ENCODE data around the gene MAP1LC3C.

The MAP1LC3C gene

DNA sequence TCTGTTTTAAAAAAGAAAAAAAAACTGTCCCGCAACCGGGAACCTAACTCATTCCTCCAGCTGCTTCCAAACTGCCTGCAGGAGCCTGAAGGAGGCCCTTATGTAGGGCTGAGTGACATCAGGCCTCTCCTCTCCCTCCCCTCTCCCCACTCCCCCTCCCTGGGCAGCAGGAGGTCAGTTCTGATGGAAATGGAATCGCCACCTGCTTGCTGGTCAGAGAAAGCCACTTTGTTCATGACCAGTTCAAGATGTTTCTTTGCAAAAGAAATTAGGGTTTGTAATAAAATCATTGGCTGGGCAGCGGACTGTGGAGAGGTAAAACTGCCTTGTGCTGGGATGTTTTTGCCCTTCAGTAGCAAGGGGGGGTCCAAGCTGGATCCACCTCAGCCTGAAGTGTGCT is at the start of gene MAP1LC3C:
Gene MAP1LC3C, minus strand, starts transcription at position 73 of the 400 bp plus-strand sequence. CDS start 90 bp downstream, outside the sequence.
- DNase-seq, result no peak

DNA sequence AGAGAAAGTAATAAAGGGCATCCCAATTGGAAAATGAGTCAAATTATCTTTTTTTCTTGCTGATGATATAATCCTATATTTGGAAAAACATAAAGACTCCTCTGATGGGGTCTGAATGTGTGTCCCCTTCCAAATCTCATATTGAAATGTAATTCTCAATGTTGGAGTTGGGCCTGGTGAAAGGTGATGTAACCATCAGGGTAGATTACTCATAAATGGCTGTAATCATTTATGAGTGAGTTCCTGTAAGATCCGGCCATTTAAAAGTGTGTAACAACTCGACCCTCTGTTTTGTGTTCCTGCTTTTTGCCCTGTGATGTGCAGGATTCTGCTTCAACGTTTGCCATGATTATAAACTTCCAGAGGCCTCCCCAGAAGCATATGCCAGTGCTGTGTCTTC is 44.3 kb upstream of the MAP1LC3C start:
- no peak for DNase-seq

DNA sequence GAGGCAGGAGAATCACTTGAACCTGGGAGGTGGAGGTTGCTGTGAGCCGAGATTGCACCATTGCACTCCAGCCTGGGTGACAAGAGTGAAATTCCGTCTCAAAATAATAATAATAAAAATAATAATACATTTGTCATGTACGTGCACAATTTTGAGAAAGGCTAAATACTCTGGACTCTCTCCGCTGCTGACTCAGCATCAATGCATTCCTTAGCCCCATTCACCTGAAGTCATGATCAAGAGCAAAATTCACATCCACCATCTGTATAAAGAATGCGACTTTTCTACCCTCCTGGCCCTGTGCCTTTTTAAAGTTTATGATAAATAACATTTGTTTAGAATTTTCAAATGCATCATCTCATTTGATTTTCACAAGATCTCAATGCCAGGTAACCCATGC is 35.5 kb upstream of the MAP1LC3C start:
- DNase-seq, result no peak

DNA sequence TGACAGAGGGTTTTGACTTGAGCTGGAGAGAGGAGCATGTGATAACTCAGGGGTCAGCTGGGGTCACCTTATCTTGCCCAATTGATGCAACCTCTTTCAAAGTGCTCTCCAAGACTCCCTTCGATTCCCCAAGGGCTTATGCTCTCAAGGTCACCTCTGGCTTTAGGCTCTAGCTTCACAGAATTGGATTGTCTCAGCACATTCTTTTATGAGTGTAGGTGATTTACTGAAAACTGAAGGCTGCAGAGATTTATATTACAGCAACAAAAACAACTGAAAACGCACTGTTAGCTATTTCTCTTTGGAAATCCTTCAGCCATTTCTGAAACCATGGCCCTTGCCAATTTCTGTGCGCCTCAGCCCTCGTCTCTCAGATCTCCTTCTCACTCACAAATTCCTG is 34.5 kb upstream of the MAP1LC3C start:
- no peak for DNase-seq

DNA sequence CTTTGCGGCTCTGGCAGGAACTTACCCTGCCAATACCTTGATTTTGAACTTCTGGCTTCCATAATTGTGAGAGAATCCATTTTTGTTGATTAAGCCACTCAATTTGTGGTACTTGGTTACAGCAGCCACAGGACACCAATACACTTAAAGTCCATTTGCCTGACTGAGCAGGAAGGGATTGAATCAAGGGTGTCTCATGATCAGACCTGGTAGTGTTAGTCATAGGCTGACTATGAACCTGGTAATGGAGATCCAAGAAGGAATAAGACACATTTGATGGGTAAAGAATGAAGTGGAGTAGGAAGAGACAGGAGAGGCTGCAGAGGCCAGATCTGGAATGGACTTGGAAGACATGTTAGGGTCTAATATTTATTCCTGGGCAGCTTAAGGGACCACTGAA is 31.2 kb upstream of the MAP1LC3C start:
- DNase-seq, result no peak

DNA sequence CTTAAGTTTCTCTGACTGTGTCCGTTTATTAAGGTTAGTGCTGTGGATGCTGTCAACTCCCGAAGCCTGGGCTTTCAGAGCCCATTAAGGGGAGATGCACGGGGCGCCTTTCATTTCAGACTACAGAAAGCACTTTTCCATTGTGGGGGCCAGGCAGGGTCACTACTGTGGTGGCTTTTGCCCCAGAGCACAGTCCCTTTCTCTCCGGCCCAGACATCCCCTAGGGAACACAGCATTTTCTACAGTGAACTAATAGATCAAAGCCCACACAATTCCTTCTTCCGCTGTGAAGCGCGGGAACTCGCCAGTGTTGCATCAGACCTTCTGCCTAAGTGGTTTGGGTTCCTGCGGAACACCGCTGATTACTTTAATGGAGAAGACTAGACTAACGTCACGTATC is 26.8 kb upstream of the MAP1LC3C start:
- no peak for DNase-seq

DNA sequence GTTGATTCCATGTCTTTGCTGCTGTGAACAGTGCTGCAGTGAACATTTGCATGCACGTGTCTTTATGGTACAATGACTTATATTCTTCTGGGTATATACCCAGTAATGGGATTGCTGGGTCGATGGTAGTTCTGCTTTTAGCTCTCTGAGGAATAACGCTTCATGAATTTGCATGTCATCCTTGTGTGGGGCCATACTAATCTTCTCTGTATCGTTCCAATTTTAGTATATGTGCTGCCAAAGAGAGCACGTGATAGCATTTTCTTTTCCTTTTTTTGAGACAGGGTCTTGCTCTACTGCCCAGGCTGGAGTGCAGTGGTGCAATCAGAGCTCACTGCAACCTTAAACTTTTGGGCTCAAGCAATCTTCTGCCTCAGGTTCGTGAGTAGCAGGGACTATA is 24.9 kb upstream of the MAP1LC3C start:
- no peak for DNase-seq

DNA sequence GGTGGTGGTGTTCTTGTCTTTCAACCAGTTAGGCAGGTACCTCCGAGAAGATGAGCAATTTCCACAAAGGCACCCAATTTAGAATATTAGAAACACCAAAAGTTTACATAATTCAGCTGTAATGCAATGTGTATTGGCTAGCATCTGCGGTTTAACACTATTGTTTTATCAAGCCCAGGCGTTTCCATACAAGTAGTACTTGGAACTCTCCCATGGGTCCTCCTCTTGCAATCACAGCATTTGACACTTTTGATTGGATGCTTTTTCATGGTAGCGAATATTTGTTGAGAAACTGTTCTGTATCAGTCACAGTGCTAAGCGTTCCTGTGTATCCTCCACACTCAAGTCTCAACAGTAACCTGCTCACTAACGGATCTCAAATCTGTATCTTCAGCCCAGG is 20.1 kb upstream of the MAP1LC3C start:
- DNase-seq, result no peak

DNA sequence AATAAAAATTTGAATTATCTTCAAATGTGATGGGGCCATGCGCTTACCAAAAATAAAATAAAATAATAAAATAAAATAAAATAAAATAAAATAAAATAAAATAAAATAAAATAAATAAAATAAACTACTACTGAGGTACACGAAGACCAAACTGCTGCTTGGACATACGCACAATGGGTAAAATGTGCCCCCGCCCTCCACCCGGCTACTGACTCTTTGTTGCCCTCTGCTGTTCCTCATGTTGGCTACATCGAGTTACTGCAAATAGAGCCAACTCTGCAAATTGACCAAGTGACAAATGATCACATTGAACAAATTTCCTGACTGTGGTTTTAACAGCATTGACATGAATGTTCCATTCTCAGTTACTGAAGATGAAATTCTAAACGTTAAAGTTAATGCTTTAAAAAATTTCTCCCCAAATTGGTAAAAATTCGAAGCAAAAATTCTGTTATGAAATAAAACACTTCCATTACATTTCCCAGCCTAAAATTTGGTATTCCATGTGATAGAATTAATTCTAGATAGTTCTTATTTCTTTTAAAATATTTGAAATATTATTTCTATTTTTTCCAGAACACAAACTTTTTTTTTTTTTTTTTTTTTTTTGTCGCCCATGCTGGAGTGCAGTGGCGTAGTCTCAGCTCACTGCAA is 18.8 kb upstream of the MAP1LC3C start:
- peak; percentile 73 for DNase-seq

DNA sequence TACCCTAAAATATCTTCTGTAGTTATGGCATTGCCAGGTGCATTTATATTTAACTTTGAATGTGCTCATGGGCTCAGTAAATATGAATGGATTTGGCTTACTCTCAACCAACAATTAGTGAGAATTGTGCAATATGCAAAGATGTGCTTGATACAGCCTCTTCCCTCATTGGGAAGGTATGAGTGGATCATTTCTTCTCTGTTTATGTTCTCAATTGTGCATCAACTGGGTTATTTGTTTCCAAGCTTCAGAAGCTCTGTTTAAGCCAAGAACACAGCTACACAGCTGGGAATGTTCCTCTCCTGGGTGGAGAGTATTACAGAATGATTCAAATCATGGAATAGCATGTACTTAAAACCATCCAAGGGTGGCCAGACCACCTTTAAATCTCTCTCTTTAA is 17.6 kb upstream of the MAP1LC3C start:
- DNase-seq, result no peak

DNA sequence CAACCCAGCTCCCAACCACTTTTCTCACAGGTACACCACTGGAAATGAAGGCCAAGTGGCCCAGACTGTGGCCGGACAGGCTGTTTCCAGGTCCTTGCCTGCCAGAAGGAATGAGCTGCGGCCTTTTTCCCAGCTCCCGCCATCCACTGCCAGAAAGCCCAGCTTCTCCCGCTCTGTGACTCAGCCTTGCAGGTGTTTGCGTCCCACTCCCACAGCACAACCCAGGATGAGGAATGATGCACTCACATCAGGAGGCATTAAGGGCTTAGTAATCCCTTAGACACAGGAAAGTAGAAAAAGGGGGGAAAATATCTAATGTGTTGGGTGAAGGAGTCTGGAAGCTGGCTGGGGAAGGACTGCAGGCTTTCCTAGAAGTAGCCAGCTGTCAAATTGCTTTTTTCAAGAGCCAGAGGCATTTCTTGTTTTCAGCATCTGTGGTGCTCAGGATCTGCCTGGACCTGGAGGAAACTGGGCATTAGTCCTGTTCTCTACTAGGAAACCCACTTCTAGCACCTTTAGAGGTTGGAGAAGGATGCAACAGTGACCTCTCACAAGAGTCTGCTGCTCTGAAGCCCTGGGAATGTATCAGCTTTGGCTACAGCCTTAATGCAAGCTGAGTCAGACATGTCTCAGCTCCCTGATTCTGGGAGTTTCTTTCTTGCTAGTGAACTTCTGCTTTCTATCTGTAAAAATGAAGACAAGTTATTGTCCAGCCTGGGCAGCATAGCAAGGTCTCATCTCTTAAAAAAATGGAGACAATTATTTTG is 13.2 kb upstream of the MAP1LC3C start:
- no peak for DNase-seq

DNA sequence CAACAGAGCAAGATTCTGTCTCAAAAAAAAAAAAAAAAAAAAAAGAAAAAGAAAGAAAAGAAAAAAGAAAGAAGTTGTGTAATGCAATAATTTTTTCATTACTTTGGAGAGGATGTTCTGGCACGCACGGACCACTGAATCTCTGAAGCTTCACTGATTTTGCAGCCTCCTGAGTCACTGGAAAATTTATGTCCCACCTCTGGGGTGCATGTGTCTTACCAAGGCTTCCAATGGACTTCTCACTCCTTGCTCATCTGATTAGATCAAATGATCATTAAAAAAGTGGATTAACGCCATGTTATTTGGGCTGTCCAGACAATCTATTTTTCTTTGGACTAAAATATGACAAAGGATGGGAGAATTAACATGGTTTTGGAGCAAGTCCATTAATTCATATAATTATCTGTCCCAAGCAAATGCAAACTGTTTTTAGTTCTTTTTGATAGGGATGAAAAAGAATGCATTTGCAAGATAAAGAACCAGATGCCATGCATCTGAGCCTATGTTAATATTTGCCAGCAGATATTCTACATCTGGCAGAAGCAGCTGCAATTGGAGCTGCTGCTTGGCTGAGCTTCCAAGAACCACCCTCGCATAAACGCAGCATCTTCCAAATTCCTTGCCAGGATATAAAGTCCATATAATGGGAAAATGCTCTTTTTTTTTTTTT is 10.1 kb upstream of the MAP1LC3C start:
- no peak for DNase-seq

DNA sequence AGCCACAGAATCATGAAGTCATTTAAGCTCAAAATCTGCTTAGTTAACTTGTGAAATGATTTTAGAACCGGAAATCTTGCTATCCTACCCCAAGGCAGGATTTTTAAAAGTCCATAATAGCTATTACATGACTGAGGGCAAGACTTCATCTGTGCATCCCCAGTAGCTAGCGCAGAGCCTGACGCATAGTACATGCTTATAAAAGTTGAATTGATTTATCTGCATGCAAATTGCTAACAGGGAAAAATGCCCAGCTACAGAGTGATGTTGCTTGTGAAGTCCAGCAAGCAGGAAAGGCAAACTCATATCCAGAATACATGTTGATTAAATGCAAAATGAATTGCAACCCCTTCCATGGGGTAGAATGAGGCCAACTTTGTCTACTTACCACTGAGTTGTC is 8.1 kb upstream of the MAP1LC3C start:
- DNase-seq, result no peak

DNA sequence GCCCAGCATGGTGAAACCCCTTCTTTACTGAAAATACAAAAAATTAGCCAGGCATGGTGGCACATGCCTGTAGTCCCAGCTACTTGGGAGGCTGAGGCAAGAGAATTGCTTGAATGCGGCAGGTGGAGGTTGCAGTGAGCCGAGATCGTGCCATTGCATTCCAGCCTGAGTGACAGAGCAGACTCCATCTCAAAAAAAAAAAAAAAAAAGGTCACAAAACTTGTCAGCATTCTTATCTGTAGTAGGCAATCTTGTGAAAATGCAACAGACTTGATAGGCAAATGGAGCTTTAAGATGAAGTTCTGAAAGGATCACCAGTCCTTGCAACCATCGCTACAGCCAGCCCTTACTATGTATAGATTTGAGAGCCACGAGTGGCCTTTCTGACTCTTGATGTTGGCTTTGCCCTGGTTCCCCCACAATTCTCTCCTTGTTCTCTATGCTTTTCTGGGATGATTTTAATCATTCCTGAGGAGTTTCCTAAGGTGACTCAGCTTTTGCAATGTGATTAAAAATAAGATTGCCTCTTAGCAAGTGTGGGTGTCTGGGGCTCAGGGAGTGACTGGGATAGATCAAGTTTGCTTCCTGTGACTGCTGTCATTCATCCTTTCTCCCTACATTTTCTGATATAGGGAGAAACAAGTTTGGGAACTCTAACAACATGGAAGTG is 7.1 kb upstream of the MAP1LC3C start:
- DNase-seq, result no peak

DNA sequence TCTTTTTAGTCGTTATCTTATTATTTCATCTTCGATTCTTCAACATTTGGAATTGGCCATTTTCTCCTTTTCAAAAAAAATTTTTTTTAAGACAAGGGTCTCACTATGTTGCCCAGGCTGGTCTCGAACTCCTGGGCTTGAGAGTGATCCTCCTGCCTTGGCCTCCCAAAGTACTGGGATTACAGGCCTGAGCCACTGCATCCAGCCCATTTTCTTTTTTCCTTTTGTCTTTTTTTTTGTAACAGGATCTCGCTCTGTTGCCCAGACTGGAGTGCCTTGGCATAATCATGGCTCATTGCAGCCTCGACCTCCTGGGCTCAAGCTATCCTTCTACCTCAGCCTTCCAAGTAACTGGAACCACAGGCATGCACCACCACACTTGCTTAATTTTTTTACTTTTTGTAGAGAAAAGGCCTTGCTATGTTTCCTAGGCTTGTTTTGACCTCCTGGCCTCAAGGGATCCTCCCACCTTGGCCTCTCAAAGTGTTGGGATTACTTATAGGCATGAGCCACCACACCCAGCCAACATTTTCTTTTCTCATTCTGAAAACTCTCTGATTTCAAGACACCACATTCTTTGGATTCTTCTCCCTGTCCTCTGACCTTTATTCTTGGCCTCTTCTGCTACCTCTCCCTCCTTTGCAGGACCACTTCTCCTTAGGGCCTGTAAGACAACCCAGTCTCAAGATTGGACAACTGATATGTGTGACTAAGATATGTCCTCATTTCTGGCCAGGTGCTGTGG is 6.0 kb upstream of the MAP1LC3C start:
- DNase-seq, result no peak

DNA sequence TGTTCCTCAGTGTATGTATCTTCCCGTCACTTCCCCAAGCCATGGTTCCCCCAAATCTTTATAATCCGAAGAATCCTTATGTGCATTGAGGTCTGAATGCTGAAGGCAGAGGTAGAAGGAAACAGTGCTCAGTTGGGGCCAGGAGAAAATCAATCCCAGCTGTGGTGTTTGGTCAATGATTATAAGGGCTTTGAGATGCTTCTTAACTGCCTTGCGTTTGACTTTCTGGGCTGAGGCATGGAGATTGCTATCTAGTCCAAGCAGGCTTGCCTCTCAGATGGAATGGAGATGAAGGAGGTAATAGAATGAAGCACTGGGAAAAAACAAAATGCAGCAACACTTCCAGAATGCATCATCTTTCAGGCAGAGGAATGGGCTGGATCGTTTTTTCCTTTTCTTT is 3.6 kb upstream of the MAP1LC3C start:
- no peak for DNase-seq

DNA sequence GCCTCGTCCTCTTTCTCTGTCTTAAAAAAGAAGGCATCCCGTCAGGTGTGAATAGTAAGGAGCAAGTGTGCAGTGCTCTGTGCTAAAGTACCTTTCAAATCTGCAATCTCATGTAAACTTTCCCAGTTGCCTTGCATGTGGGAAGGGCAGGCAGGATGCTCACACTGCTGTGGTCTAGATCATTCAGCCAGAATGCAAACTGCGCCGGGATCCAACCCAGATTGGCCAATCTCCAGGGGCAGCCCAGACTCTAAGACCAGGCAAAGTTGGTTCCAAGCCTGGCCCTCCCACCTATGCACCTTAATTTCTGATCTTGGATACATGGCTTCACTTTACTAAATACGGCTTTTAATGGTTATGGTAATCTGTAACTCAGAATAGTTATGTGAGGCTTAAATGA is 3.2 kb upstream of the MAP1LC3C start:
- DNase-seq, result no peak

DNA sequence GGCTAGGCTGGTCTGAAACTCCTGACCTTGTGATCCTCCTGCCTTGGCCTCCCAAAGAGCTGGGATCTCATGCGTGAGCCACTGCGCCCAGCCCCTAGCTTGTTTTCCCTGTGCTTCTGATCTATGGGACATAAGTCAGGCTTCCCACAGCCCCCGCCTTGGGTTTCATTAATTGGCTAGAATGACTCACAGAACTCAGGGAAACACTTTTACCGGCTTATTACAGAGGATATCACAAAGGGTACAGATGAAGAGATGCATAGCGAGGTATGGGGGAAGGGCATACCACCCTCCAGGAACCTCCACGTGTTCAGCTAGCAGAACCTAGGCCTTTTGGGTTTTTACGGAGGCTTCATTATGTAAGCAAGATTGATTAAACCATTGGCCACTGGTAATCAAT is 1.5 kb upstream of the MAP1LC3C start:
- DNase-seq, result no peak

DNA sequence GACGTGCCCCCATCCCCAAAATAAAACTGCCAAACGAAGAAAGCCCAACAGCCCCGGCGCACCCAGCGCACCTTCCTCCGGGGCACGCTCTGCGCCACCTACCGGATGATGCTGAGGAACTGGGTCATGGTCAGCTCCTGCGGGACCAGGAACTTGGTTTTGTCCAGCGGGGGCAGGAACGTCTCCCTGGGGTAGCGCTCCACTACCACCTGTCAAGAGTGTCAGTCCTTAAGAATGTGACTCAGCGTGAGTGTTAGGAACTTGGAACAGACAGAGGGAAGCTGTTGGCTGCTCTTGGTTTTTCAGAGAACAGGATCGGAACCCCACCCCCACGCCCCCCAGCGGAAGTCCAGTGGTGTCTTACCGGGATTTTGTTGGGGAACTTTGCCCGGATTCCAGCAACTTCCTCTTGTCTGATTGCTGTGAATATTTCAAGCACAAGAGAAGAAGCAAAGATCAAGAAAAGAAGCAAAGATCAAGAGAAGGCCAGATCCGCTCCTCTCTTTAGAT is 431 bp downstream of the MAP1LC3C start:
- DNase-seq, result peak; percentile 12

DNA sequence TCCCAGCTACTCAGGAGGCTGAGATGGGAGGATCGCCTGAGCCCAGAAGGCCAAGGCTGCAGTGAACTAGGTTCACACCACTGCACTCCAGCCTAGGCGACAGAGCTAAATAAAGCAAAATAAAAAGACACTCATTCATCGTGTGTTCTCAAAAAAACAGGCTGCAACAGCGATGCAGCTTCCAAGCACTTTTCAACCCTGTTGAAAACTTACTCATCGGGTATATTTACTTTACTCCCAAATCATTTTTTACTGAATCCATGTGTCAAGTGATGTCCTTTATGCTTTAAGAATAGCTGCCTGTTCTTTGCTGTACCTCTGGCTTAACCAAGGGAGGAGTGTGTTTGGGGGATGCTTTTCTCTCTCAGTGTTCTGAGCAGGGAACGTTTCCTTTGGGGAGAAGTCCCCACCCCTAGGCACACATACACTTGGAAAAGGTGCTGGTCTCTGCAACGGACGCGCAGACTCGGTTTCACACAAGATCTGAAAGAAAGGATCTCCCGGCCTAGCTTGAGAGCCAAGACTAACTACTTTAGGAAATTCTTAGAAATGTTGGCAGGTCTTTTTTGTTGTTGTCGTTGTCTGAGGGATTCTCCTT is 1.4 kb downstream of the MAP1LC3C start:
- DNase-seq, result no peak

DNA sequence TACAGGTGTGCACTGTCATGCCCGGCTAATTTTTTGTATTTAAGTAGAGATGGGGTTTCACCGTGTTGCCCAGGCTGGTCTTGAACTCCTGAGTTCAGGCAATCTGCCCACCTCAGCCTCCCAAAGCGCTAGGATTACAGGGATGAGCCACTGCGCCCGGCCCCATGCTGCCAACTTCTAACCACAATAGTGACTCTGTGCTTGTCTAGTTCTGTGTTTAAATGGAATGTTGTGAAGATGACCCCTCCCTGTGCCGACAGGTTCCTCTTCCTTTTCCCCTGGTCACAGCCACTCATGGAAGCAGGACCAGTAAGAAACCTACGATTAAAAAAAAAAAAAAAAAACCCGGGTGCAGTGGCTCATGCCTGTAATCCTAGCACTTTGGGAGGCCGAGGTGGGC is 4.7 kb downstream of the MAP1LC3C start:
- no peak for DNase-seq

DNA sequence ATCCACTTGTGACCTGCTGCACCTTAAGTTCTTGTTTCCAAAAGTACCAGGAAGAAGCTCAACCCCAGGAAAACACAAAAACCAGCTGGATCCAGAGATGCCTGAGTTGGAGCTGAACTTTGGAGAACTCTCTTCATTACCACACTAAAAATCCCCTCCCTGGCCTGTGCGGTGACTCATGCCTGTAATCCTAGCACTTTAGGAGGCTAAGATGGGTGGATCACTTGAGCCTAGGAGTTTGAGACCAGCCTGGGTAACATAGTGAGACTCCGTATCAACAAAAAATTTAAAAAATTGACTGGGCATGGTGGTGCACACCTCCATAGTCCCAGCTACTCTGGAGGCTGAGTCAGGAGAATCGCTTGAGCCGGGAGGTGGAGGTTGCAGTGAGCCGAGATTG is 6.2 kb downstream of the MAP1LC3C start:
- no peak for DNase-seq
